Breast epithelium (tissue), 3 donors: ENCODE results near the gene CYTH1.

Source experiments
- POLR2AphosphoS5 ChIP-seq, 3 donors: sonication (generic); formaldehyde crosslinking; IDR thresholded peaks; one replicate each; pipeline ENCODE4 v1.6.1; 2017; ENCODE audit warnings: antibody characterized with exemption in 3 of 3
- TF ChIP-seq, protein P1 (sequence below), 3 donors: fragments of 450-650 bp; IDR thresholded peaks; one replicate each; pipeline ENCODE4 v1.5.1; 2016 to 2017; ENCODE audit warnings: antibody characterized with exemption in 3 of 3, mild to moderate bottlenecking in 3 of 3, moderate library complexity in 3 of 3

DNA sequence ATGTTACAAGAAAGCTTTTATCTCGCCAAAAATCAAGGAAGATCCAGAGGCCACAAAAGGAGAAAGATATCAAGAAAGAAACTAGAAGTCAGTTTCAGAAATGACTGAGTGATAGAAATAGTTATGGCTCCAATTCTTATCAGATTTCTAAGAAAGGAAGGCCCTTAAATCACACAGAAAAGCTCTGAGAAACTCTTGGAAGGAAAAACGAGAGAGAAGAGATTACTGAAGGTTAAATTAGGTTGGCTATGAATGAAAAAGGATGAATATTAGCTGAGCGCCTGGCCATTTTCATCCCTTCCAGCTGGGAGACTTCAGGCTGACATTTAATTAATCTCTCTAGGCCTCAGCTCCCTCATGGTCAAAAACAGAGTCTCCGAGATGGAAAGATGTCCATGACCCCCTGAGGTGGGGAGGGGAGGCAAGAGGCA lies 72.3 kb downstream of the CYTH1 start:
- TF ChIP-seq, protein P1, sequence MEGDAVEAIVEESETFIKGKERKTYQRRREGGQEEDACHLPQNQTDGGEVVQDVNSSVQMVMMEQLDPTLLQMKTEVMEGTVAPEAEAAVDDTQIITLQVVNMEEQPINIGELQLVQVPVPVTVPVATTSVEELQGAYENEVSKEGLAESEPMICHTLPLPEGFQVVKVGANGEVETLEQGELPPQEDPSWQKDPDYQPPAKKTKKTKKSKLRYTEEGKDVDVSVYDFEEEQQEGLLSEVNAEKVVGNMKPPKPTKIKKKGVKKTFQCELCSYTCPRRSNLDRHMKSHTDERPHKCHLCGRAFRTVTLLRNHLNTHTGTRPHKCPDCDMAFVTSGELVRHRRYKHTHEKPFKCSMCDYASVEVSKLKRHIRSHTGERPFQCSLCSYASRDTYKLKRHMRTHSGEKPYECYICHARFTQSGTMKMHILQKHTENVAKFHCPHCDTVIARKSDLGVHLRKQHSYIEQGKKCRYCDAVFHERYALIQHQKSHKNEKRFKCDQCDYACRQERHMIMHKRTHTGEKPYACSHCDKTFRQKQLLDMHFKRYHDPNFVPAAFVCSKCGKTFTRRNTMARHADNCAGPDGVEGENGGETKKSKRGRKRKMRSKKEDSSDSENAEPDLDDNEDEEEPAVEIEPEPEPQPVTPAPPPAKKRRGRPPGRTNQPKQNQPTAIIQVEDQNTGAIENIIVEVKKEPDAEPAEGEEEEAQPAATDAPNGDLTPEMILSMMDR (IDR thresholded peaks at IDR 0.05), result no peak
- TF ChIP-seq POLR2AphosphoS5 (IDR thresholded peaks at IDR 0.05), result no peak
